Suprapubic skin (tissue), 4 donors: Measurements from ENCODE around the gene PARD3B. TPM values are rescaled to one million over a fixed set of nuclear protein-coding genes. Genes with fewer than 3 reads are reported as not detected.

Source experiments
- DNase-seq, 2 donors: peaks; one replicate each; pipeline ENCODE4 v3.0.0-alpha.2; 2019; ENCODE audit warnings: low spot score in 2 of 2
- H3K27ac ChIP-seq: fragments of 200-600 bp; sonication (generic); one replicate; pipeline ENCODE4 v1.5.1; 2019
- H3K27me3 ChIP-seq: fragments of 200-600 bp; sonication (generic); one replicate; pipeline ENCODE4 v1.5.1; 2019
- H3K36me3 ChIP-seq: fragments of 200-600 bp; sonication (generic); one replicate; pipeline ENCODE4 v1.5.1; 2019
- H3K4me1 ChIP-seq: fragments of 200-600 bp; sonication (generic); one replicate; pipeline ENCODE4 v1.5.1; 2019
- H3K4me3 ChIP-seq: fragments of 200-600 bp; sonication (generic); one replicate; pipeline ENCODE4 v1.5.1; 2019; ENCODE audit warnings: mild to moderate bottlenecking
- H3K9me3 ChIP-seq: fragments of 200-600 bp; sonication (generic); one replicate; pipeline ENCODE4 v1.5.1; 2019
- EP300 ChIP-seq: sonication (generic); formaldehyde crosslinking; IDR thresholded peaks from one replicate; pipeline ENCODE4 v1.6.1; 2017; ENCODE audit warnings: antibody characterized with exemption
- POLR2A ChIP-seq, 2 donors: fragments of 450-650 bp; IDR thresholded peaks; one replicate each; pipeline ENCODE4 v1.6.1; 2017; ENCODE audit warnings: antibody characterized with exemption in 2 of 2, mild to moderate bottlenecking in 2 of 2, moderate library complexity in 2 of 2
- POLR2AphosphoS5 ChIP-seq, 3 donors: sonication (generic); formaldehyde crosslinking; IDR thresholded peaks; one replicate each; pipeline ENCODE4 v1.6.1; 2017; ENCODE audit warnings: antibody characterized with exemption in 3 of 3
- WGBS: methylation state at CpG from one replicate; pipeline ENCODE4 v1.1.5; 2018; 5-methylcytosine and 5-hydroxymethylcytosine counted together
- total RNA-seq, 4 donors: library from RNA; depleted of rRNA; stranded (reverse); fragments of >200 nt; gene quantifications; one replicate each; pipeline ENCODE4 v1.1.0, GENCODE V29; 2016
- TF ChIP-seq, protein P1 (sequence below), 2 donors: fragments of 200-600 bp in 1 of 2; fragments of 450-650 bp in 1 of 2; sonication (generic) in 1 of 2; IDR thresholded peaks; one replicate each; pipeline ENCODE4 v1.5.1; 2016 to 2019; ENCODE audit warnings: antibody characterized with exemption in 2 of 2, mild to moderate bottlenecking in 1 of 2, moderate library complexity in 1 of 2

Gene PARD3B
- total RNA-seq, 4 donors from 2014 or later = 12.5 to 18.9 (median 15.5) TPM

DNA sequence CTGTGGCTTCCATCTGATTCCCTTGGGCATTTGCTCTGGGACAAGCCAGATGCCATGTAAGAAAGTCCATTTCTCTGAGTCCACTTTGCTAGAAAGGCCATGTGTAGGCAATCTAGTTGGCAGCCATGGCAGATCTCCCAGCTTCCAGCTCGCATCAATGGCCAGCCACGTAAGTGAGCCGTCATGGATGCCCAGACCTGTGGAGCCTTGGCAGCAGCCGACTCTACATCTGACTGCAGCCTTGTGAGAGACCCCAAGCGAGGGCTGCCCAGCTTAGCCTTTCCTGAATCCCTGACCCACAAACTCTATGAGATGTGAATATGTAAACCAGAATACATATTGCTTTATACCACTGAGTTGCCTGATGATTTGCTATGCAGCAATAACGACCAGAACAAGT is 533.5 kb downstream of the PARD3B start:
- no peak for DNase-seq
- Histone ChIP-seq H3K9me3 (no peaks in the 10 kb centered on the region), H3K4me1 (no peaks in the 10 kb centered on the region), H3K27ac (no peak overlapping the region), H3K4me3 (no peak overlapping the region), H3K36me3 (no peaks in the 10 kb centered on the region), H3K27me3 (no peaks in the 10 kb centered on the region)
- 97% methylated on average over 3 of the region's 6 CpGs for WGBS
- TF ChIP-seq POLR2A (IDR thresholded peaks at IDR 0.05) = no peak
- TF ChIP-seq EP300 = no peak
- no peak for TF ChIP-seq POLR2AphosphoS5 (IDR thresholded peaks at IDR 0.05)
- TF ChIP-seq, protein P1, sequence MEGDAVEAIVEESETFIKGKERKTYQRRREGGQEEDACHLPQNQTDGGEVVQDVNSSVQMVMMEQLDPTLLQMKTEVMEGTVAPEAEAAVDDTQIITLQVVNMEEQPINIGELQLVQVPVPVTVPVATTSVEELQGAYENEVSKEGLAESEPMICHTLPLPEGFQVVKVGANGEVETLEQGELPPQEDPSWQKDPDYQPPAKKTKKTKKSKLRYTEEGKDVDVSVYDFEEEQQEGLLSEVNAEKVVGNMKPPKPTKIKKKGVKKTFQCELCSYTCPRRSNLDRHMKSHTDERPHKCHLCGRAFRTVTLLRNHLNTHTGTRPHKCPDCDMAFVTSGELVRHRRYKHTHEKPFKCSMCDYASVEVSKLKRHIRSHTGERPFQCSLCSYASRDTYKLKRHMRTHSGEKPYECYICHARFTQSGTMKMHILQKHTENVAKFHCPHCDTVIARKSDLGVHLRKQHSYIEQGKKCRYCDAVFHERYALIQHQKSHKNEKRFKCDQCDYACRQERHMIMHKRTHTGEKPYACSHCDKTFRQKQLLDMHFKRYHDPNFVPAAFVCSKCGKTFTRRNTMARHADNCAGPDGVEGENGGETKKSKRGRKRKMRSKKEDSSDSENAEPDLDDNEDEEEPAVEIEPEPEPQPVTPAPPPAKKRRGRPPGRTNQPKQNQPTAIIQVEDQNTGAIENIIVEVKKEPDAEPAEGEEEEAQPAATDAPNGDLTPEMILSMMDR (IDR thresholded peaks at IDR 0.05) = no peak

DNA sequence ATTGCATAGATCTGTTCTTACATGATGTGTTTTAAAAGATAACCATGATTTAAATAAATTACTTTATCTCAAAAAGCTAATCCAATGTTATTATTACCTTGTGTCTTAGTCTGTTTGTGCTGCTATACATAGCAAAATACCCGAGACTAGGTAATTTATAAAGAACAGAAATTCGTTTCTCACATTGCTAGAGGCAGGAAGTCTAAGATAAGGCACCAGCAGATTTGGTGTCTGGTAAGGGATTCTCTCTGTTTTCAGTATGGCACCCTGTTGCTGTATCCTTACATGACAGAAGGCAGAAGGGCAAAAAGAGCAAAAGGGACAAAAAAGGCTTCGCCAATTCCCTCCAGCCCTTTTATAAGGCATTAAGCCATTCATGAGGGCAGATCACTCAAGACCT is 533.9 kb downstream of the PARD3B start:
- Histone ChIP-seq H3K4me3 (no peak overlapping the region), H3K27me3 (no peaks in the 10 kb centered on the region), H3K4me1 (no peaks in the 10 kb centered on the region), H3K27ac (no peak overlapping the region), H3K36me3 (no peaks in the 10 kb centered on the region), H3K9me3 (no peaks in the 10 kb centered on the region)
- DNase-seq = no peak
- 96% methylated on average over 3 of the region's 3 CpGs for WGBS
- TF ChIP-seq POLR2AphosphoS5 (IDR thresholded peaks at IDR 0.05) = no peak
- no peak for TF ChIP-seq EP300
- TF ChIP-seq, protein P1 (IDR thresholded peaks at IDR 0.05) = no peak
- TF ChIP-seq POLR2A (IDR thresholded peaks at IDR 0.05) = no peak

DNA sequence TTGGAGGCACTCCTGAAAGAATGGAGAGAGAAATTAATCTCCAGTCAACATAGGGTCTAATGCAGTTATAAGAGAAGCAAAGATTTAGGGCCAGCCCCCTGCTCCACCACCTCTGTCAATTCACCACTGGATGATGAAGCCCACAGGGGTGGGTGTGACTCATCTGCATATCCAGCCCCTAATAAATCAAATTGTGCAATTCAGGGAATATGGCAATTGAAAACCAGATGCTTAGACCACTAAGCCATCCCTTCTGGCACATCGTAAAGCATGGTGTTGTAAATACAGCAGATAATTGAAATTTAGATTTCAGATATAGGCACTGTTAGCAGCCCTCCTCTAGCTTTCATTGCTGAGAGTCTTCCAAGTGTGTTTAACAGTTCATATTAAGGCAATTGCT is 541.4 kb downstream of the PARD3B start:
- H3K27ac ChIP-seq = no peak overlapping the region
- TF ChIP-seq POLR2AphosphoS5 (IDR thresholded peaks at IDR 0.05) (no peak), POLR2A (IDR thresholded peaks at IDR 0.05) (no peak), EP300 (no peak)
- TF ChIP-seq, protein P1 (IDR thresholded peaks at IDR 0.05) = no peak
- H3K4me1 ChIP-seq = no peaks in the 10 kb centered on the region
- no peaks in the 10 kb centered on the region for H3K36me3 ChIP-seq
- H3K4me3 ChIP-seq = no peak overlapping the region
- H3K27me3 ChIP-seq = no peaks in the 10 kb centered on the region
- no peaks in the 10 kb centered on the region for H3K9me3 ChIP-seq
- DNase-seq = no peak
- 75% methylated on average over 1 of the region's 1 CpG for WGBS

DNA sequence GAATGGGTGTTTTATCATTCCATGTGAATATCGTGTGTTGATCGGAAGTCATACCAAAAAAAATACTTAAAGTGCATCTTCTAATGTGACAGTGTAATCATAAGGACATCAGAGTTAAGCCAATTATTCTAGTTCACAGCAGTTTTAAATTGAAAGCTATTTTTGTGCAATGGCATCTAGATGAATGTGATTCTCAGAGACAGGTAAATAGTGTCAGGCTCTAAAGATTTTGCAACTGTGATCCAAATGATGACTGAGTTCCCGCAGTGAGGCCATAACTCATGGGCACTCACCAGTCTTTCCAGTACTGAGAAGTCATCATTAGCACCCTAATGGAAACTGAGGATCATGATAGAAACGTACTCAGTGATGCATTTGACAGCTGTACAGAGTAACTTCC is 542.6 kb downstream of the PARD3B start:
- WGBS = 93% methylated on average over 4 of the region's 4 CpGs
- H3K36me3 ChIP-seq = no peaks in the 10 kb centered on the region
- H3K4me1 ChIP-seq = no peaks in the 10 kb centered on the region
- no peaks in the 10 kb centered on the region for H3K9me3 ChIP-seq
- H3K4me3 ChIP-seq = no peak overlapping the region
- TF ChIP-seq EP300 (no peak), POLR2A (IDR thresholded peaks at IDR 0.05) (no peak), POLR2AphosphoS5 (IDR thresholded peaks at IDR 0.05) (no peak)
- TF ChIP-seq, protein P1 (IDR thresholded peaks at IDR 0.05) = no peak
- H3K27ac ChIP-seq = no peak overlapping the region
- no peaks in the 10 kb centered on the region for H3K27me3 ChIP-seq
- no peak for DNase-seq

DNA sequence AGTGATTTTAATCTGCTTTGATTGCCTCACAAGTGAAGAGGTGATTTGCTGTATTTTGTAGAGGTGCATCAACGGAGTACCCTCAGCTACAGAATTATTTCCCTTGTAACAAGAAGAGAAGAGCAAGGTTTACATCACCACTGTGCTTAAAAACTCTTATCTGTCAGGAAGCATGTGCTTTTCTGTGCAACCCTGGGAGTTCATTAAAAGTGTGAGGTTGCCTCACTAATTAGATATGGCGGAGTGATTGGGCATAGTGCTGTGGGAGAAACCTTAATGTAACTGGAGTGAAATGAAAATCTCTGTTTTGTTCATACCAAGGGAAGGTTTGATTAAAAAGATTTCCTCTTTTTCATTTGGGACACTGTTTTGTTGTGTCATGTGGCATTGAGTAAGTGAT is 544.7 kb downstream of the PARD3B start:
- TF ChIP-seq, protein P1 (IDR thresholded peaks at IDR 0.05) = no peak
- Histone ChIP-seq H3K4me1 (no peaks in the 10 kb centered on the region), H3K9me3 (no peaks in the 10 kb centered on the region), H3K27ac (no peak overlapping the region), H3K36me3 (no peaks in the 10 kb centered on the region), H3K27me3 (no peaks in the 10 kb centered on the region), H3K4me3 (no peak overlapping the region)
- no peak for DNase-seq
- 93% methylated on average over 2 of the region's 2 CpGs for WGBS
